ENCODE measurements around the gene ARF3. TPM values are rescaled to one million over a fixed set of nuclear protein-coding genes. Genes with fewer than 3 reads are reported as not detected.

Gene ARF3
- total RNA-seq, 1 experiment from 2014 or later, result 166 TPM

GRCh38 chr12:48993787-48994186 lies 36.5 kb upstream of the ARF3 start:
- CTCF ChIA-PET, result interaction anchor here (1.4 to 3.3 kb wide), 2 partner anchors 16 to 141 kb away, joined by 4 to 15 read pairs; partner anchors contain the start of gene WNT1
- ATAC-seq (no peak), DNase-seq (ENCODE audit: low read depth, low spot score) (no peak)
- intact Hi-C loops (cut with micrococcal nuclease), result loop anchor here (2.0 kb wide), 1 partner anchor 57 kb away; no protein-coding TSS in a partner anchor
- RAD21 ChIA-PET (ENCODE audit: low non-redundant PET in 1 of 2, low total read pairs in 2 of 2, uncharacterized antibody in 2 of 2, unreplicated experiment in 2 of 2), result interaction anchor here in 1 of 2 experiments (1.2 kb wide), 1 partner anchor 141 kb away, joined by 3 read pairs; no protein-coding TSS in a partner anchor
- Histone ChIP-seq H4K20me1 (ENCODE audit: insufficient read depth) (no peaks in the 10 kb centered on the region), H3K9me3 (ENCODE audit: control insufficient read depth in 1 of 2, insufficient read depth in 1 of 2, low read depth in 1 of 2, low read length in 2 of 2) (no peaks in the 10 kb centered on the region), H3K4me3 (replicated peaks in 1 of 2; ENCODE audit: low read depth in 1 of 2, low read length in 2 of 2) (no peak overlapping the region), H3K27me3 (ENCODE audit: insufficient read depth, low read length) (no peaks in the 10 kb centered on the region), H3K79me2 (ENCODE audit: insufficient read depth, low read length) (no peaks in the 10 kb centered on the region), H3K36me3 (ENCODE audit: control insufficient read depth in 1 of 2, insufficient read depth in 2 of 2, low read length in 2 of 2) (no peaks in the 10 kb centered on the region), H3K27ac (ENCODE audit: low read depth, low read length) (no peak overlapping the region), H3K4me2 (ENCODE audit: low read length) (no peak overlapping the region), H3K4me1 (ENCODE audit: control insufficient read depth in 1 of 2, insufficient read depth in 2 of 2, low read length in 2 of 2) (peaks cover 2 to 29% of the 10 kb centered on the region in 2 experiments; a peak in 3 of 4 replicates), H2AFZ (ENCODE audit: low read depth, low read length, poor library complexity, severe bottlenecking) (no peak overlapping the region), H3K9ac (ENCODE audit: low read length) (no peak overlapping the region), H3K9me2 (ENCODE audit: insufficient read depth) (no peaks in the 10 kb centered on the region)
- TF ChIP-seq CEBPB (IDR thresholded peaks at IDR 0.05; ENCODE audit: low read depth), result no peak
- TF ChIP-seq POLR2AphosphoS5 (IDR thresholded peaks at IDR 0.05; ENCODE audit: low read depth, low read length), result no peak
- TF ChIP-seq FOSL1 (IDR thresholded peaks at IDR 0.05; ENCODE audit: low read depth), result no peak
- no peak for TF ChIP-seq ZFX (IDR thresholded peaks at IDR 0.05)
- TF ChIP-seq, protein P1, sequence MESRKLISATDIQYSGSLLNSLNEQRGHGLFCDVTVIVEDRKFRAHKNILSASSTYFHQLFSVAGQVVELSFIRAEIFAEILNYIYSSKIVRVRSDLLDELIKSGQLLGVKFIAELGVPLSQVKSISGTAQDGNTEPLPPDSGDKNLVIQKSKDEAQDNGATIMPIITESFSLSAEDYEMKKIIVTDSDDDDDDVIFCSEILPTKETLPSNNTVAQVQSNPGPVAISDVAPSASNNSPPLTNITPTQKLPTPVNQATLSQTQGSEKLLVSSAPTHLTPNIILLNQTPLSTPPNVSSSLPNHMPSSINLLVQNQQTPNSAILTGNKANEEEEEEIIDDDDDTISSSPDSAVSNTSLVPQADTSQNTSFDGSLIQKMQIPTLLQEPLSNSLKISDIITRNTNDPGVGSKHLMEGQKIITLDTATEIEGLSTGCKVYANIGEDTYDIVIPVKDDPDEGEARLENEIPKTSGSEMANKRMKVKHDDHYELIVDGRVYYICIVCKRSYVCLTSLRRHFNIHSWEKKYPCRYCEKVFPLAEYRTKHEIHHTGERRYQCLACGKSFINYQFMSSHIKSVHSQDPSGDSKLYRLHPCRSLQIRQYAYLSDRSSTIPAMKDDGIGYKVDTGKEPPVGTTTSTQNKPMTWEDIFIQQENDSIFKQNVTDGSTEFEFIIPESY (IDR thresholded peaks at IDR 0.05; ENCODE audit: extremely low read depth, insufficient replicate concordance, low read length), result no peak
- TF ChIP-seq YY1 (IDR thresholded peaks at IDR 0.05; ENCODE audit: extremely low read depth, insufficient replicate concordance, low read depth, low read length), result no peak
- BruUV-seq (replicated peaks), result no TSS peak
- POLR2A ChIA-PET, result no interaction called here

All from HCT116 (cell line).